ENCODE results near the gene GAREM1.

- TF ChIP-seq CTCF (IDR thresholded peaks at IDR 0.05; ENCODE audit: low read length) (no peak), EZH2 (IDR thresholded peaks at IDR 0.05; ENCODE audit: borderline replicate concordance, low read length) (no peak)
Measured at GRCh38 chr18:32460171-32460731, 10.4 kb downstream of the GAREM1 start.
